Neural progenitor cell (in vitro differentiated cells): ENCODE data around the gene NTF3. TPM values are rescaled to one million over a fixed set of nuclear protein-coding genes. Genes with fewer than 3 reads are reported as not detected.

Experiments
- DNase-seq: peaks from one replicate; pipeline ENCODE4 v3.0.0-alpha.2; 2016; ENCODE audit warnings: low spot score
- H2AFZ ChIP-seq: fragments of 200-600 bp; sonication (generic); replicated peaks from 2 replicates; pipeline ENCODE4 v1.6.1; 2016; ENCODE audit warnings: antibody characterized with exemption
- H3F3A ChIP-seq: fragments of 200-600 bp; sonication (generic); 2 replicates; pipeline ENCODE4 v1.6.1; 2016; ENCODE audit warnings: antibody characterized with exemption, low read depth
- H3K27ac ChIP-seq: fragments of 200-600 bp; sonication (generic); 2 replicates; pipeline ENCODE4 v1.5.1; 2016; ENCODE audit warnings: mild to moderate bottlenecking
- H3K27me3 ChIP-seq: fragments of 200-600 bp; sonication (generic); 2 replicates; pipeline ENCODE4 v1.6.1; 2016; ENCODE audit warnings: mild to moderate bottlenecking, moderate library complexity
- H3K36me3 ChIP-seq: fragments of 200-600 bp; sonication (generic); 2 replicates; pipeline ENCODE4 v1.5.1; 2016
- H3K4me1 ChIP-seq: fragments of 200-600 bp; sonication (generic); 2 replicates; pipeline ENCODE4 v1.6.1; 2016; ENCODE audit warnings: mixed run types
- H3K4me2 ChIP-seq: fragments of 200-600 bp; sonication (generic); 2 replicates; pipeline ENCODE4 v1.6.1; 2016
- H3K4me3 ChIP-seq: fragments of 200-600 bp; sonication (generic); 2 replicates; pipeline ENCODE4 v1.5.1; 2016
- H3K79me2 ChIP-seq: fragments of 200-600 bp; sonication (generic); 2 replicates; pipeline ENCODE4 v1.6.1; 2016; ENCODE audit warnings: low read depth
- H3K9ac ChIP-seq: fragments of 200-600 bp; sonication (generic); 2 replicates; pipeline ENCODE4 v1.6.1; 2016
- H3K9me3 ChIP-seq: fragments of 200-600 bp; sonication (generic); 2 replicates; pipeline ENCODE4 v1.5.1; 2016; ENCODE audit warnings: low read depth
- H4K20me1 ChIP-seq: fragments of 200-600 bp; sonication (generic); 2 replicates; pipeline ENCODE4 v1.6.1; 2016; ENCODE audit warnings: low read depth
- H3K27ac Mint-ChIP-seq: 3 replicates; pipeline ENCODE4 v1.8.0; 2021; ENCODE audit warnings: mixed read lengths
- H3K27me3 Mint-ChIP-seq: 2 replicates; pipeline ENCODE4 v1.8.0; 2022; ENCODE audit warnings: low read depth, mild to moderate bottlenecking, inconsistent platforms, moderate library complexity, mixed read lengths; ENCODE audit not compliant: insufficient read depth
- H3K36me3 Mint-ChIP-seq: 3 replicates; pipeline ENCODE4 v1.8.0; 2021; ENCODE audit warnings: mixed read lengths
- H3K4me1 Mint-ChIP-seq: 3 replicates; pipeline ENCODE4 v1.8.0; 2021; ENCODE audit warnings: mixed read lengths
- H3K4me3 Mint-ChIP-seq: 3 replicates; pipeline ENCODE4 v1.8.0; 2021; ENCODE audit warnings: mild to moderate bottlenecking, moderate library complexity, mixed read lengths
- H3K9me3 Mint-ChIP-seq: 3 replicates; pipeline ENCODE4 v1.8.0; 2020; ENCODE audit warnings: mixed read lengths
- EZH2 ChIP-seq: fragments of 200-600 bp; sonication (generic); IDR thresholded peaks from 2 replicates; pipeline ENCODE4 v1.6.1; 2017; ENCODE audit warnings: antibody characterized with exemption, mild to moderate bottlenecking, moderate library complexity
- EZH2phosphoT487 ChIP-seq: fragments of 200-600 bp; sonication (generic); IDR thresholded peaks from 2 replicates; pipeline ENCODE4 v1.6.1; 2017; ENCODE audit warnings: antibody characterized with exemption
- total RNA-seq: library from RNA; depleted of rRNA; stranded (reverse); fragments of >200 nt; gene quantifications from 2 replicates; pipeline ENCODE4 v1.2.3, GENCODE V29; 2015; ENCODE audit warnings: low replicate concordance
- TF ChIP-seq, protein P1 (sequence below): fragments of 200-600 bp; sonication (generic); IDR thresholded peaks from 2 replicates; pipeline ENCODE4 v1.5.1; 2017; ENCODE audit warnings: antibody characterized with exemption, mild to moderate bottlenecking

NTF3 gene
- total RNA-seq, 1 donor from 2014 or later, result 6.7 TPM

DNA sequence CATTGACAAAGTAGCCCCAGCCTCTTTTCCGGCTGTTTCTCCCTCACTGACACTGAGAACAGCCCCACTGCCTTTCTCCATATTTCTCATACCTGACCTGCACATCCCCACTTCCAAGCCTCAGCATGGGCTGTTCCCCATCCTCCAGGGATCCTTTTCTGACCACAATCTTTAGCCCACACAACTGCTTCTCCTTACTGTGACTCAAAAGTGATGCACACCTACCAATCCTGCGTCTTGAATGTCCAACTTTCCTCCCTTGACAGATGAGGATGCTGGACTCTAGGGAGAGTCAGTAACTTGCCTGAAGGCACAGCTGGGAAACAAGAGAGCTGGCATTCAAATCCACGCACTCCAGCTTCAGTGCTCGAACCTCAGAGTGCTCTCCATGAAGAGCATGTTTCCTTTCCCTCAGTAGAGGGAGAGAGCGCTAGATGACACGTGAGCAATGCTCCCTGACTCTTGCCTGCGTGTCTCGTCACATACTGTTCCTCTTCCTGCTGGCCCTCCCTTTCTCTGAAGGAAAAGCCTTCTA is 75.6 kb downstream of the NTF3 start:
- Mint-ChIP-seq H3K27me3 (peaks cover 5% of the 10 kb centered on the region), H3K9me3 (no peaks in the 10 kb centered on the region), H3K4me1 (peaks cover 11% of the 10 kb centered on the region), H3K27ac (peak overlapping the region; percentile 46), H3K36me3 (no peaks in the 10 kb centered on the region), H3K4me3 (peak overlapping the region; percentile 23)
- H3K9me3 ChIP-seq, result no peaks in the 10 kb centered on the region
- H3K4me2 ChIP-seq, result no peak overlapping the region
- no peaks in the 10 kb centered on the region for H3F3A ChIP-seq
- no peak overlapping the region for H3K9ac ChIP-seq
- H3K4me3 ChIP-seq, result no peak overlapping the region
- H4K20me1 ChIP-seq, result no peaks in the 10 kb centered on the region
- H3K4me1 ChIP-seq, result peaks cover 9% of the 10 kb centered on the region
- TF ChIP-seq EZH2 (no peak), EZH2phosphoT487 (no peak)
- TF ChIP-seq, protein P1, sequence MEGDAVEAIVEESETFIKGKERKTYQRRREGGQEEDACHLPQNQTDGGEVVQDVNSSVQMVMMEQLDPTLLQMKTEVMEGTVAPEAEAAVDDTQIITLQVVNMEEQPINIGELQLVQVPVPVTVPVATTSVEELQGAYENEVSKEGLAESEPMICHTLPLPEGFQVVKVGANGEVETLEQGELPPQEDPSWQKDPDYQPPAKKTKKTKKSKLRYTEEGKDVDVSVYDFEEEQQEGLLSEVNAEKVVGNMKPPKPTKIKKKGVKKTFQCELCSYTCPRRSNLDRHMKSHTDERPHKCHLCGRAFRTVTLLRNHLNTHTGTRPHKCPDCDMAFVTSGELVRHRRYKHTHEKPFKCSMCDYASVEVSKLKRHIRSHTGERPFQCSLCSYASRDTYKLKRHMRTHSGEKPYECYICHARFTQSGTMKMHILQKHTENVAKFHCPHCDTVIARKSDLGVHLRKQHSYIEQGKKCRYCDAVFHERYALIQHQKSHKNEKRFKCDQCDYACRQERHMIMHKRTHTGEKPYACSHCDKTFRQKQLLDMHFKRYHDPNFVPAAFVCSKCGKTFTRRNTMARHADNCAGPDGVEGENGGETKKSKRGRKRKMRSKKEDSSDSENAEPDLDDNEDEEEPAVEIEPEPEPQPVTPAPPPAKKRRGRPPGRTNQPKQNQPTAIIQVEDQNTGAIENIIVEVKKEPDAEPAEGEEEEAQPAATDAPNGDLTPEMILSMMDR, result no peak
- H3K27ac ChIP-seq, result no peak overlapping the region
- no peaks in the 10 kb centered on the region for H3K79me2 ChIP-seq
- DNase-seq, result no peak
- no peaks in the 10 kb centered on the region for H3K27me3 ChIP-seq
- H2AFZ ChIP-seq, result no peak overlapping the region
- H3K36me3 ChIP-seq, result no peaks in the 10 kb centered on the region

DNA sequence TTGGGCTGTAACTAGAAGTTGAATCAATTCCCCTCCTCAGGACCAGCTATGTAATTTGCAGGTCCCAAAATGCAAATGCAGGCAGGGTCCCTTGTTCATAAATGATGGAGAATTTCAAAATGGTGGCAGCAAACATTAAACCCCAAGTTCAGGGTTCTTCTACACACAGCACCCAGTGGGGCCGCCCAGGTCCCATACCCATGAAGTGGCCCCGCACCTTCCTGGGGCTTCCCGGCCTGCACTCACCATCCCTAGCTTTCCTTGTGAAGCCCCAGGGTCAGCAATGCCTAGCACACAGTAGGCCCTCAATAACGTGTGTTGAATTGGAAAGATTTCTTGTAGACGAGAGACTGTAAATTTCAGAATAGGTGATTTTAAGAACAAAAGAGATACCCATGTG is 76.0 kb downstream of the NTF3 start:
- H3K4me3 Mint-ChIP-seq, result no peak overlapping the region
- Histone ChIP-seq H3F3A (no peaks in the 10 kb centered on the region), H3K79me2 (no peaks in the 10 kb centered on the region), H3K4me1 (peaks cover 12% of the 10 kb centered on the region), H3K4me3 (no peak overlapping the region), H3K36me3 (no peaks in the 10 kb centered on the region), H3K9ac (no peak overlapping the region), H4K20me1 (no peaks in the 10 kb centered on the region), H2AFZ (no peak overlapping the region), H3K27ac (no peak overlapping the region), H3K4me2 (no peak overlapping the region), H3K9me3 (no peaks in the 10 kb centered on the region), H3K27me3 (no peaks in the 10 kb centered on the region)
- H3K27me3 Mint-ChIP-seq, result peaks cover 7% of the 10 kb centered on the region
- peaks cover 12% of the 10 kb centered on the region for H3K4me1 Mint-ChIP-seq
- no peaks in the 10 kb centered on the region for H3K9me3 Mint-ChIP-seq
- TF ChIP-seq EZH2phosphoT487, result no peak
- no peak for TF ChIP-seq EZH2
- TF ChIP-seq, protein P1, result no peak
- no peak for DNase-seq
- H3K36me3 Mint-ChIP-seq, result no peaks in the 10 kb centered on the region
- H3K27ac Mint-ChIP-seq, result no peak overlapping the region

DNA sequence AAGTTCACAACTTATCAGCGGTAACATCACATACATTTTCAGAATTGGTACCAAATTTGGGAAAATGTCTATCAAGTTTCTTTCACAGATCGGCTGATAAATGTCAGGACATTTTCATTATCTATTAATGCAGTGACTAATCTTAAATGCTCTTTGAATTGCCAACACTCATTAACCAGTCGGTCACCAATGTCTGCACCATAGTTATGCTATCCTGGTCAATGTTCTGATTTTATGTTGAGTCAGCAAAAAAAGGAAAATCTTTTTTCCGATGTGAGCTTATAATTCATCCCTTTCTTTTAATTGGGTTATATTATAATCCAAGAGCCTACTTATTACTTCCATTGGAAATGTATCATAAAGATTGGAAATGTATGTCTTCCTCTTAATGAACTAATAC is 77.2 kb downstream of the NTF3 start:
- no peaks in the 10 kb centered on the region for H3K9me3 Mint-ChIP-seq
- H3K27me3 Mint-ChIP-seq, result peaks cover 11% of the 10 kb centered on the region
- peaks cover 12% of the 10 kb centered on the region for H3K4me1 Mint-ChIP-seq
- no peak overlapping the region for H3K27ac Mint-ChIP-seq
- Histone ChIP-seq H3K4me1 (peaks cover 12% of the 10 kb centered on the region), H3F3A (no peaks in the 10 kb centered on the region), H3K36me3 (no peaks in the 10 kb centered on the region), H3K79me2 (no peaks in the 10 kb centered on the region), H3K27ac (no peak overlapping the region), H3K4me2 (no peak overlapping the region), H3K27me3 (no peaks in the 10 kb centered on the region), H4K20me1 (no peaks in the 10 kb centered on the region), H3K9me3 (no peaks in the 10 kb centered on the region), H2AFZ (no peak overlapping the region), H3K9ac (no peak overlapping the region), H3K4me3 (no peak overlapping the region)
- TF ChIP-seq EZH2, result no peak
- TF ChIP-seq EZH2phosphoT487, result no peak
- TF ChIP-seq, protein P1, result no peak
- no peak for DNase-seq
- H3K4me3 Mint-ChIP-seq, result no peak overlapping the region
- no peaks in the 10 kb centered on the region for H3K36me3 Mint-ChIP-seq
